Mesothelial cell of epicardium (in vitro differentiated cells): ENCODE measurements around the gene FEM1B. TPM values are rescaled to one million over a fixed set of nuclear protein-coding genes. Genes with fewer than 3 reads are reported as not detected.

Experiments
- DNase-seq, 2 experiments: peaks; one replicate each; pipeline ENCODE4 v3.0.0; 2021; ENCODE audit warnings: low spot score in 2 of 2; ENCODE audit not compliant: unreplicated experiment in 2 of 2
- H3K27ac Mint-ChIP-seq: 2 replicates; pipeline ENCODE4 v1.8.0; 2021; ENCODE audit warnings: mixed read lengths
- H3K27me3 Mint-ChIP-seq: 2 replicates; pipeline ENCODE4 v1.8.0; 2021; ENCODE audit warnings: low read depth, mixed read lengths
- H3K36me3 Mint-ChIP-seq: 2 replicates; pipeline ENCODE4 v1.8.0; 2021; ENCODE audit warnings: mixed read lengths
- H3K4me1 Mint-ChIP-seq: 2 replicates; pipeline ENCODE4 v1.8.0; 2021; ENCODE audit warnings: mixed read lengths
- H3K4me3 Mint-ChIP-seq: 2 replicates; pipeline ENCODE4 v1.8.0; 2021; ENCODE audit warnings: mild to moderate bottlenecking, moderate library complexity, mixed read lengths
- H3K9me3 Mint-ChIP-seq: 2 replicates; pipeline ENCODE4 v1.8.0; 2021; ENCODE audit warnings: mixed read lengths
- CTCF ChIP-seq: fragments of 200-600 bp; sonication (generic); IDR thresholded peaks from one replicate; pipeline ENCODE4 v1.5.0; 2021; ENCODE audit warnings: antibody characterized with exemption; ENCODE audit not compliant: unreplicated experiment
- total RNA-seq: library from RNA; stranded (reverse); gene quantifications from 3 replicates; pipeline ENCODE4 v1.2.1, GENCODE V29; 2021

FEM1B gene
- total RNA-seq, 1 donor from 2014 or later, result 54.6 TPM

GRCh38 chr15:68311464-68311835, 33.9 kb downstream of the FEM1B start:
- H3K4me1 Mint-ChIP-seq, result peaks cover 37% of the 10 kb centered on the region
- no peaks in the 10 kb centered on the region for H3K9me3 Mint-ChIP-seq
- H3K4me3 Mint-ChIP-seq, result no peak overlapping the region
- peaks cover 3% of the 10 kb centered on the region for H3K27me3 Mint-ChIP-seq
- DNase-seq, result no peak
- no peaks in the 10 kb centered on the region for H3K36me3 Mint-ChIP-seq
- no peak for TF ChIP-seq CTCF
- no peak overlapping the region for H3K27ac Mint-ChIP-seq

GRCh38 chr15:68311859-68312557, 34.5 kb downstream of the FEM1B start:
- H3K36me3 Mint-ChIP-seq, result no peaks in the 10 kb centered on the region
- H3K4me1 Mint-ChIP-seq, result peaks cover 35% of the 10 kb centered on the region
- no peak overlapping the region for H3K27ac Mint-ChIP-seq
- no peak for DNase-seq
- H3K4me3 Mint-ChIP-seq, result no peak overlapping the region
- H3K27me3 Mint-ChIP-seq, result peaks cover 3% of the 10 kb centered on the region
- H3K9me3 Mint-ChIP-seq, result no peaks in the 10 kb centered on the region
- no peak for TF ChIP-seq CTCF

GRCh38 chr15:68312701-68313204, 35.2 kb downstream of the FEM1B start:
- peak in 1 of 2 experiments; percentile 36 for DNase-seq

GRCh38 chr15:68313501-68314410, 36.2 kb downstream of the FEM1B start:
- DNase-seq, result peak in 1 of 2 experiments; percentile 32
- H3K36me3 Mint-ChIP-seq, result no peaks in the 10 kb centered on the region
- H3K4me3 Mint-ChIP-seq, result no peak overlapping the region
- H3K27ac Mint-ChIP-seq, result no peak overlapping the region
- no peaks in the 10 kb centered on the region for H3K9me3 Mint-ChIP-seq
- no peak for TF ChIP-seq CTCF
- peaks cover 3% of the 10 kb centered on the region for H3K27me3 Mint-ChIP-seq
- H3K4me1 Mint-ChIP-seq, result peaks cover 32% of the 10 kb centered on the region

More at GRCh38 chr15:68312701-68313204, 35.2 kb downstream of the FEM1B start:
- no peak for TF ChIP-seq CTCF
- Mint-ChIP-seq H3K4me3 (no peak overlapping the region), H3K27me3 (peaks cover 3% of the 10 kb centered on the region), H3K36me3 (no peaks in the 10 kb centered on the region), H3K27ac (no peak overlapping the region), H3K4me1 (peaks cover 33% of the 10 kb centered on the region), H3K9me3 (no peaks in the 10 kb centered on the region)

- no peaks in the 10 kb centered on the region for H3K9me3 Mint-ChIP-seq
- DNase-seq, result no peak
- H3K27me3 Mint-ChIP-seq, result peaks cover 3% of the 10 kb centered on the region
- no peak overlapping the region for H3K4me3 Mint-ChIP-seq
- H3K27ac Mint-ChIP-seq, result no peak overlapping the region
- TF ChIP-seq CTCF, result no peak
- peaks cover 32% of the 10 kb centered on the region for H3K4me1 Mint-ChIP-seq
- H3K36me3 Mint-ChIP-seq, result no peaks in the 10 kb centered on the region
These were observed 37.0 kb downstream of the FEM1B start for GRCh38 chr15:68314563-68314962.
